HEK293 (cell line): Measurements from ENCODE around the gene TIMM10.

Experiments used
- ATF2 ChIP-seq: fragments of 450-650 bp; formaldehyde crosslinking; IDR thresholded peaks from 2 replicates; pipeline ENCODE4 v1.5.1; 2016; ENCODE audit warnings: missing biosample characterization, missing genetic modification characterization, low read depth
- ZNF701 ChIP-seq: fragments of 450-650 bp; formaldehyde crosslinking; IDR thresholded peaks from 2 replicates; pipeline ENCODE4 v1.5.1; 2016; ENCODE audit warnings: missing biosample characterization, missing genetic modification characterization

GRCh38 chr11:57480409-57481137 is 50.0 kb downstream of the TIMM10 start:
- TF ChIP-seq ATF2 (no peak), ZNF701 (no peak)
